T-cell (primary cell): Measurements from ENCODE around the gene WDR26. TPM values are rescaled to one million over a fixed set of nuclear protein-coding genes. Genes with fewer than 3 reads are reported as not detected.
"Not testable (repeated sequence)": the region's sequence is repeated elsewhere in the genome, so short reads cannot be mapped to it uniquely, and the experiment has no call there.

Experiments
- ATAC-seq, 4 experiments: fragments of 200-7000 bp in 3 of 4; fragments of 150-1000 bp in 1 of 4; cut with Tn5 transposase; replicated peaks in 1 of 4; 1 replicate in 3 of 4; 2 replicates in 1 of 4; pipeline ENCODE4 v1.10.0; 2021; ENCODE audit warnings: moderate library complexity in 3 of 4, mild to moderate bottlenecking in 2 of 4, moderate number of reproducible peaks in 1 of 4
- CTCF ChIA-PET, 2 donors: fragments of 300-600 bp; sonication (Branson Sonifier 250); formaldehyde crosslinking; loops; one replicate each; lab custom pipeline; 2022; ENCODE audit warnings: antibody characterized with exemption in 2 of 2; lab: Charles Lee
- POLR2A ChIA-PET, 2 donors: fragments of 300-600 bp; sonication (Branson Sonifier 250); formaldehyde crosslinking; loops; one replicate each; lab custom pipeline; 2022; ENCODE audit warnings: antibody characterized with exemption in 2 of 2; lab: Charles Lee
- DNase-seq, 35 experiments: peaks; one replicate each; pipeline versions ENCODE4 v3.0.0 to v3.0.0-alpha.2; 2013 to 2023
- H3K27ac ChIP-seq: one replicate; pipeline ENCODE4 v1.5.1; 2013; ENCODE audit warnings: low read length
- H3K27me3 ChIP-seq, 2 experiments: replicated peaks in 1 of 2; 1 replicate in 1 of 2; 2 replicates in 1 of 2; pipeline versions ENCODE4 v1.6.1 to v1.7.0; 2013; ENCODE audit warnings: low read length in 1 of 2, mixed read lengths in 1 of 2; ENCODE audit not compliant: control insufficient read depth in 2 of 2, insufficient read depth in 2 of 2; ENCODE audit errors: extremely low read depth in 1 of 2
- H3K36me3 ChIP-seq, 2 donors: 1 replicate in 1 of 2; 2 replicates in 1 of 2; pipeline versions ENCODE4 v1.6.1 to v1.7.0; 2013; ENCODE audit warnings: low read length in 1 of 2; ENCODE audit not compliant: control insufficient read depth in 2 of 2, insufficient read depth in 1 of 2; ENCODE audit errors: extremely low read depth in 1 of 2
- H3K4me1 ChIP-seq, 2 experiments: 1 replicate in 1 of 2; 2 replicates in 1 of 2; pipeline versions ENCODE4 v1.6.1 to v1.7.0; 2013; ENCODE audit warnings: low read length in 2 of 2, mixed read lengths in 1 of 2; ENCODE audit not compliant: insufficient read depth in 2 of 2, control insufficient read depth in 1 of 2; ENCODE audit errors: extremely low read depth in 1 of 2
- H3K4me3 ChIP-seq, 2 donors: 1 replicate in 1 of 2; 2 replicates in 1 of 2; pipeline versions ENCODE4 v1.5.1 to v1.7.0; 2013; ENCODE audit warnings: mild to moderate bottlenecking in 2 of 2, low read length in 1 of 2, moderate library complexity in 1 of 2; ENCODE audit not compliant: control insufficient read depth in 1 of 2; ENCODE audit errors: extremely low read depth in 1 of 2
- H3K9me3 ChIP-seq: 2 replicates; pipeline ENCODE4 v1.7.0; 2013
- H3K27ac Mint-ChIP-seq, 2 donors: one replicate each; pipeline ENCODE4 v1.8.0; 2020 to 2021; ENCODE audit warnings: mild to moderate bottlenecking in 2 of 2, mixed read lengths in 2 of 2
- H3K27me3 Mint-ChIP-seq, 2 donors: one replicate each; pipeline ENCODE4 v1.8.0; 2021 to 2022; ENCODE audit warnings: mixed read lengths in 2 of 2
- H3K36me3 Mint-ChIP-seq: one replicate; pipeline ENCODE4 v1.8.0; 2021; ENCODE audit warnings: mixed read lengths
- H3K4me1 Mint-ChIP-seq, 3 donors: one replicate each; pipeline ENCODE4 v1.8.0; 2020 to 2022; ENCODE audit warnings: mixed read lengths in 3 of 3, mild to moderate bottlenecking in 1 of 3
- H3K4me3 Mint-ChIP-seq, 3 donors: one replicate each; pipeline ENCODE4 v1.8.0; 2020 to 2022; ENCODE audit warnings: mild to moderate bottlenecking in 3 of 3, mixed read lengths in 3 of 3, moderate library complexity in 3 of 3
- H3K9me3 Mint-ChIP-seq, 3 donors: one replicate each; pipeline ENCODE4 v1.8.0; 2020 to 2022; ENCODE audit warnings: mixed read lengths in 3 of 3
- WGBS: methylation state at CpG from one replicate; pipeline ENCODE4 v1.1.5; 2013; ENCODE audit warnings: missing lambda C conversion rate; ENCODE audit not compliant: insufficient coverage; 5-methylcytosine and 5-hydroxymethylcytosine counted together
- total RNA-seq, 35 experiments: library from RNA in 6 of 35; stranded (reverse) in 6 of 35; fragments of 120-200 nt in 1 of 35; gene quantifications; one replicate each; pipeline versions ENCODE4 v1.2.1 to v1.2.4 and lab custom pipeline; 2013 to 2026

Gene WDR26
- 100 to 1,000 TPM in 2 of 5 donors, 10 to 100 TPM in 3; 90.7 to 166 (median 96.3) TPM for total RNA-seq
- 119 TPM for total RNA-seq (2013)
- total RNA-seq (lab: John Stamatoyannopoulos, UW): 82.5 to 301 (median 232) reads per million in 29 experiments

DNA sequence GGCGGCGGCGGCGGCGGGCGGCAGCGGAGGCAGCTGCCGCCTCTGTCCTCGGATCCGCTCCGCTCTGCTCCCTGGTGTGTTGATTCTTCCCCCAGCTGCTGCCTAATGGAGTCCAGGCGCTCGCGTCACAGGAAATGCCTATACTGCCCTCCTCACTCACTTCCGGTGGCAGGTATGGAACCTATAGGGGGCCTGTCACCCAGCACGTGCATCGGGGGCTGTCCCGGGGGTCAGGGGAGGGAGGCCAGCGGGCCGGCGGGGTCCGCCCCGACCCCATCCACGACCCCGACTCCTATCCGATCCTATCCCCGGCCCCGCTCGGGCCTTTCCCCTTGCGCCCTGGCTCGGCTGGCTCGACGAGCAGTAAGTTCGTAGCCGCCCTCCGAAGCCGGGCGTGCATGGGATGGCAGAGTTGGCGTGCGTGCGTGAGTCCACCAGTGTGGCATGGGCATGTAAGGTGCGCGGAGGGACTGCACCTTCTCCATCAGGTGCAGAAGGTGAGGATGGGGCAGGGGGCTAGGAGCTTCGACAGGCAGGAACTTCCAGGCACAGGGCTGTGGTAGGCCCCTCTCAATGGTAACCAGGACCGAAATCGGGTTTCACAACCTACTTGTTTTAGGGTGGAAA, at the start of gene WDR26:
Gene WDR26, minus strand, starts transcription at position 107 of the 627 bp plus-strand sequence.
- Mint-ChIP-seq H3K4me3 (peak within 1 kb of the TSS; percentile 85 to 94 (median 93)), H3K4me1 (peaks cover 55 to 59% (median 59%) of the 10 kb centered on the region in 3 donors), H3K27ac (peak within 1 kb of the TSS; percentile 95 to 98), H3K27me3 (no peaks in the 10 kb centered on the region), H3K36me3 (peaks cover 15% of the 10 kb centered on the region), H3K9me3 (no peaks in the 10 kb centered on the region)
- Histone ChIP-seq H3K27me3 (no peaks in the 10 kb centered on the region), H3K4me3 (peak within 1 kb of the TSS; percentile 79 to 93), H3K36me3 (peaks cover 0 to 2% of the 10 kb centered on the region in 2 donors), H3K4me1 (peaks cover 18 to 39% of the 10 kb centered on the region in 2 experiments), H3K27ac (peak within 1 kb of the TSS; percentile 96), H3K9me3 (no peaks in the 10 kb centered on the region)
- CTCF ChIA-PET: interaction anchor here in 1 of 2 donors (0.6 to 1.0 kb wide), 2 partner anchors 22 to 35 kb away, joined by 3 to 6 read pairs; no protein-coding TSS in a partner anchor
- peak; percentile 85 to 92 (median 86) for ATAC-seq
- peak; percentile 62 to 91 (median 80) for DNase-seq
- POLR2A ChIA-PET: interaction anchor here (0.6 to 1.4 kb wide), 7 partner anchors 9 to 1769 kb away, joined by 3 to 7 read pairs (median 4); partner anchors contain the start of gene FBXO28 (in 1 of the 2)
- 0% methylated on average over 35 of the region's 46 CpGs for WGBS

- 97% methylated on average over 5 of the region's 7 CpGs for WGBS
- H3K27me3 ChIP-seq, H3K36me3 Mint-ChIP-seq, H3K4me1 Mint-ChIP-seq, ATAC-seq, H3K27ac ChIP-seq, DNase-seq, H3K36me3 ChIP-seq, H3K27ac Mint-ChIP-seq, CTCF ChIA-PET, H3K4me3 Mint-ChIP-seq, H3K4me1 ChIP-seq, H3K9me3 ChIP-seq, H3K27me3 Mint-ChIP-seq, H3K4me3 ChIP-seq: not testable (repeated sequence)
- POLR2A ChIA-PET: interaction anchor here in 1 of 2 donors (0.6 kb wide), 1 partner anchor 358 kb away, joined by 4 read pairs; no protein-coding TSS in a partner anchor
- H3K9me3 Mint-ChIP-seq: peaks cover 0 to 13% (median 3%) of the 10 kb centered on the region in 3 donors
These were observed 48.6 kb upstream of the WDR26 start for GRCh38 chr1:224483206-224483605.

DNA sequence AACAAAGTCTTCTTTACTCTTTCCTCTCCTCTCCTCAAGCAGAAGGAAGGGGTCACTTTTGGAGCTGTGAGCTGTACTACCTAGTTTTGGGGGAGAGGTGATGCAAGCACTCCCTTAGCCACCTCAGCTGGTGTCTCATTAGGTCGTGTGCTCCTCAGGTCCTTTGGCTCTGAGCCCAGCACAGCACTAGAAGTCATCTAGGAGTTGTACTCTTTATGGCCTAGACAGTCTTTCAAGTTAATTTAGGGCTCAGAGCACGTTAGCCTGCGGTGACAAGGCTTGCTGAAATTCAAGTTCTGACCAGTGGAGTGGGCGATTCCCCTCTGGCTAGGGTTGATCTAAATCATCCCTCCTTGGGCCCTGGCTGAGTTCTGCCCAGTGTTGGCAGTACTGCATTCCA, 48.0 kb upstream of the WDR26 start:
- Histone ChIP-seq H3K4me1 (no peaks in the 10 kb centered on the region), H3K36me3 (no peaks in the 10 kb centered on the region), H3K27ac (no peak overlapping the region), H3K4me3 (no peak overlapping the region), H3K9me3 (no peaks in the 10 kb centered on the region), H3K27me3 (peaks cover 0 to 3% of the 10 kb centered on the region in 2 experiments)
- WGBS: 89% methylated on average over 4 of the region's 4 CpGs
- Mint-ChIP-seq H3K4me3 (no peak overlapping the region), H3K27me3 (no peaks in the 10 kb centered on the region), H3K27ac (no peak overlapping the region), H3K4me1 (no peaks in the 10 kb centered on the region), H3K36me3 (peaks cover 7% of the 10 kb centered on the region), H3K9me3 (peaks cover 0 to 13% (median 3%) of the 10 kb centered on the region in 3 donors)
- ChIA-PET POLR2A (no interaction called here), CTCF (no interaction called here)
- no peak for DNase-seq
- ATAC-seq: no peak

DNA sequence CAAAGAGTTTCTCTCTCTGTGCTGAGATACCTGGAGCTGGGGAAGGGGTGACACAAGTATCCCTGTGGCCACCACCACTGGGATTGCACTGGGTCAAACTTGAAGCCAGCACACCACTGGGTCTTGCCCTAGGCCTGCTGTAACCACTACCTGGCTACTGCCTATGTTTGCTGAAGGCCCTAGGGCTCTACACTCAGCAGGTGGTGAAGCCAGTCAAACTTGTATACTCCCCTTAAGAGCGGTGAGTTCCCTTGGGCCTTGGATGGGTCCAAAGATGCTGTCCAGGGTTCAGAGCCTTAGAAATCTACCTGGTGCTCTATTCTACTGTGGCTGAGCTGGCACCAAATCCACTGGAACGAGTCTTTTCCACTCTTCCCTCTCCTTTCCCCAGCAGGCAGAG, 47.0 kb upstream of the WDR26 start:
- ATAC-seq (no peak), DNase-seq (no peak)
- no peaks in the 10 kb centered on the region for H3K9me3 ChIP-seq
- peaks cover 0 to 3% of the 10 kb centered on the region in 2 experiments for H3K27me3 ChIP-seq
- no peak overlapping the region for H3K4me3 ChIP-seq
- H3K36me3 ChIP-seq: no peaks in the 10 kb centered on the region
- H3K9me3 Mint-ChIP-seq: peaks cover 0 to 13% (median 3%) of the 10 kb centered on the region in 3 donors
- no peak overlapping the region for H3K4me3 Mint-ChIP-seq
- POLR2A ChIA-PET: no interaction called here
- H3K27ac ChIP-seq: no peak overlapping the region
- no peaks in the 10 kb centered on the region for H3K27me3 Mint-ChIP-seq
- H3K4me1 Mint-ChIP-seq: no peaks in the 10 kb centered on the region
- no peak overlapping the region for H3K27ac Mint-ChIP-seq
- H3K36me3 Mint-ChIP-seq: peaks cover 7% of the 10 kb centered on the region
- H3K4me1 ChIP-seq: no peaks in the 10 kb centered on the region
- WGBS: 70% methylated on average over 2 of the region's 2 CpGs
- CTCF ChIA-PET: no interaction called here

DNA sequence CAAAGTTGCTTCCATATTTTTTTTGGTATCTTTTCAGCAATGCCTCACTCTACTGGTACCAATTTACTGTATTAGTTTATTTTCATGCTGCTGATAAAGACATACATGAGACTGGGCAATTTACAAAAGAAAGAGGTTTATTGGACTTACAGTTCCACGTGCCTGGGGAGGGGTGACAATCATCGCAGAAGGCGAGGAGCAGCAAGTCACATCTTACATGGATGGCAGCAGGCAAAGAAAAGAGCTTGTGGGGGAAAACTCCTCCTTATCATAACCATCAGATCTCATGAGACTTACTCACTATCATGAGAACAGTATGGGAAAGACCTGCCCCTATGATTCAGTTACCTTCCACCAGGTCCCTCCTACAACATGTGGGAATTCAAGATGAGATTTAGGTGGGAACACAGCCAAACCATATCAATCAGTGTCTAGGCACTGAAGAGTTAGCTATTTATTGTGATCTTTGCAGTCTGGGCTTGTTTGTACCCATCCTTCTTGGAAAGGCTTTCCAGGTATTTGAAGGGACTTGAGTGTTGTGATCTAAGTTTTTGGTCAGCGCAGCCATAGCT, 46.4 kb upstream of the WDR26 start:
- H3K4me1 ChIP-seq, H3K36me3 Mint-ChIP-seq, H3K27me3 Mint-ChIP-seq, H3K27ac ChIP-seq, H3K4me3 Mint-ChIP-seq, POLR2A ChIA-PET, CTCF ChIA-PET, H3K4me3 ChIP-seq, H3K9me3 ChIP-seq, H3K36me3 ChIP-seq, H3K4me1 Mint-ChIP-seq, DNase-seq, ATAC-seq, H3K27me3 ChIP-seq, H3K27ac Mint-ChIP-seq: not testable (repeated sequence)
- H3K9me3 Mint-ChIP-seq: peaks cover 0 to 13% (median 3%) of the 10 kb centered on the region in 3 donors
- no CpG with 5 or more reads among the region's 4 CpGs for WGBS

- POLR2A ChIA-PET, H3K4me3 Mint-ChIP-seq, H3K36me3 Mint-ChIP-seq, H3K4me1 ChIP-seq, ATAC-seq, H3K27ac Mint-ChIP-seq, H3K4me1 Mint-ChIP-seq, H3K36me3 ChIP-seq, H3K4me3 ChIP-seq, H3K27ac ChIP-seq, DNase-seq, H3K9me3 ChIP-seq, H3K27me3 ChIP-seq, CTCF ChIA-PET, H3K27me3 Mint-ChIP-seq: not testable (repeated sequence)
- peaks cover 0 to 13% (median 3%) of the 10 kb centered on the region in 3 donors for H3K9me3 Mint-ChIP-seq
- 100% methylated on average over 1 of the region's 3 CpGs for WGBS
These were observed 45.6 kb upstream of the WDR26 start for GRCh38 chr1:224480200-224480599.
